Nephron (organoid): Measurements from ENCODE around the gene LRCH2.
A peak's percentile ranks its signal among the peaks of the same experiment; 100 is the strongest.

Experiments used
- H3K27ac Mint-ChIP-seq, 3 experiments: 2 replicates each; pipeline ENCODE4 v1.8.0; 2020; ENCODE audit warnings: mixed read lengths in 3 of 3, mild to moderate bottlenecking in 2 of 3, moderate library complexity in 1 of 3
- H3K27me3 Mint-ChIP-seq: 2 replicates; pipeline ENCODE4 v1.8.0; 2021; ENCODE audit warnings: low read depth, mild to moderate bottlenecking, moderate library complexity, mixed read lengths
- H3K36me3 Mint-ChIP-seq: 2 replicates; pipeline ENCODE4 v1.8.0; 2020; ENCODE audit warnings: low read depth, mixed read lengths
- H3K4me1 Mint-ChIP-seq: 2 replicates; pipeline ENCODE4 v1.8.0; 2020; ENCODE audit warnings: mixed read lengths
- H3K4me3 Mint-ChIP-seq, 3 experiments: 2 replicates each; pipeline ENCODE4 v1.8.0; 2020; ENCODE audit warnings: mild to moderate bottlenecking in 3 of 3, mixed read lengths in 3 of 3, moderate library complexity in 2 of 3
- H3K9me3 Mint-ChIP-seq: 2 replicates; pipeline ENCODE4 v1.8.0; 2020; ENCODE audit warnings: mixed read lengths
- TF ChIP-seq, protein P1 (sequence below), 3 experiments: fragments of 200-600 bp; sonication (generic); IDR thresholded peaks; one replicate each; pipeline ENCODE4 v1.5.0; 2021; ENCODE audit warnings: antibody characterized with exemption in 3 of 3; ENCODE audit not compliant: unreplicated experiment in 3 of 3

Gene LRCH2

DNA sequence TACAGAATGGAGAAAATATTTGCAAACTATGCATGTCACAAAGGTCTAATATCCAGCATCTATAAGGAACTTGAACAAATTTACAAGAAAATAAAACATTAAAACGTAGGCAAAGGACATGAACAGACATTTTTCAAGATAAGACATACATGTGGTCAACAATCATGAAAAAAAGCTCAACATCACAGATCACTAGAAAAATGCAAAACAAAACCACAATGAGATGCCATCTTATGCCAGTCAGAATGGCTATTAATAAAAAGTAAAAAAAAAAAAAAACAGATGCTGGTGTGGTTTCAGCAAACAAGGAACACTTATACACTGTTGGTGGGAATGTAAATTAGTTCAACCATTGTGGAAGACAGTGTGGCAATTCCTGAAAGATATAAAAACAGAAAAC, 140.7 kb downstream of the LRCH2 start:
- TF ChIP-seq, protein P1, sequence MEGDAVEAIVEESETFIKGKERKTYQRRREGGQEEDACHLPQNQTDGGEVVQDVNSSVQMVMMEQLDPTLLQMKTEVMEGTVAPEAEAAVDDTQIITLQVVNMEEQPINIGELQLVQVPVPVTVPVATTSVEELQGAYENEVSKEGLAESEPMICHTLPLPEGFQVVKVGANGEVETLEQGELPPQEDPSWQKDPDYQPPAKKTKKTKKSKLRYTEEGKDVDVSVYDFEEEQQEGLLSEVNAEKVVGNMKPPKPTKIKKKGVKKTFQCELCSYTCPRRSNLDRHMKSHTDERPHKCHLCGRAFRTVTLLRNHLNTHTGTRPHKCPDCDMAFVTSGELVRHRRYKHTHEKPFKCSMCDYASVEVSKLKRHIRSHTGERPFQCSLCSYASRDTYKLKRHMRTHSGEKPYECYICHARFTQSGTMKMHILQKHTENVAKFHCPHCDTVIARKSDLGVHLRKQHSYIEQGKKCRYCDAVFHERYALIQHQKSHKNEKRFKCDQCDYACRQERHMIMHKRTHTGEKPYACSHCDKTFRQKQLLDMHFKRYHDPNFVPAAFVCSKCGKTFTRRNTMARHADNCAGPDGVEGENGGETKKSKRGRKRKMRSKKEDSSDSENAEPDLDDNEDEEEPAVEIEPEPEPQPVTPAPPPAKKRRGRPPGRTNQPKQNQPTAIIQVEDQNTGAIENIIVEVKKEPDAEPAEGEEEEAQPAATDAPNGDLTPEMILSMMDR (IDR thresholded peaks at IDR 0.05; ENCODE audit: unreplicated experiment in 3 of 3) = no peak
- peaks cover 42% of the 10 kb centered on the region for H3K9me3 Mint-ChIP-seq
- H3K36me3 Mint-ChIP-seq = peaks cover 90% of the 10 kb centered on the region
- H3K4me3 Mint-ChIP-seq = no peak overlapping the region
- H3K27me3 Mint-ChIP-seq = no peaks in the 10 kb centered on the region
- no peak overlapping the region for H3K27ac Mint-ChIP-seq
- no peaks in the 10 kb centered on the region for H3K4me1 Mint-ChIP-seq

DNA sequence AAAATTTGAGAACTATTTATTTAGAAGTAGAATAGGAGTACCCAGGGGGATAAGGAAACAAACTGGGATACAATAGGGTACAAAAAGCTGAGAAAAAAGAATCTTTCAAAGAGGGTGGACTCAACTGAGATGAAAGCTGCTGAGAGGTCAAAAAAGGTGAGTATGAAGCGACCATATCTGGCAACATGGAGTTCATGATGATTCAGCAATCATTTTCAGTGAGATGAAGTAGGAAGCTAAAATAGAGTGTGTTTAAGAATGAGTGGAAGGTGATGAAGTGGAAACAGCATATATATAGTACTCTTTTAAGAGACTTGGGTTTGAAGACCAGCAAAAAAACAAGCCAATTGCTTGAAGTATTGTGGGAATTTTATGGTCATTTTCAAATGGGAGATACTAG, 144.5 kb downstream of the LRCH2 start:
- Mint-ChIP-seq H3K36me3 (peaks cover 69% of the 10 kb centered on the region), H3K9me3 (peaks cover 41% of the 10 kb centered on the region), H3K27me3 (no peaks in the 10 kb centered on the region), H3K4me3 (no peak overlapping the region), H3K4me1 (no peaks in the 10 kb centered on the region), H3K27ac (no peak overlapping the region)
- TF ChIP-seq, protein P1 (IDR thresholded peaks at IDR 0.05; ENCODE audit: unreplicated experiment in 3 of 3) = no peak

DNA sequence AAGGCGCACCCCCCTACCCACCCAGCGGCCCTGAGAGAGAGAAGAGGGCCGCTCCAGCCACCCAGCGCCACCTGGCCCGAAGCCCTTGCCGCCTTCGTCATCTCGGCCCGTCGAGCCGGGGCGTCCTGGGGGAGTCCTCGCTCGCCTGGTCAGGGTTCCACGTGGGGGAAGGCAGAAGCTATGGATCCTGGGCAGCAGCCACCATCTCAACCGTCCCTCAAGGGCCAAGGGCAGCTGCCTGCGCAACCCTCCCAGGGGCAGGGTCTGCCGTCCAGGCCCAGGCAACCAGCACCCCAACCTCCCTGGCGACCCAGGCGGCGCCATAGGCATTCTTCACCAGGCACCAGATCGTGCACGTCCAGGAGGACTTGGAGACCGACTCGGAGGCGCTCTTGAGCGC, 165.0 kb downstream of the LRCH2 start:
- Mint-ChIP-seq H3K36me3 (no peaks in the 10 kb centered on the region), H3K9me3 (peaks cover 1% of the 10 kb centered on the region), H3K4me3 (no peak overlapping the region), H3K4me1 (peaks cover 26% of the 10 kb centered on the region), H3K27ac (peak overlapping the region in 1 of 3 experiments; percentile 96), H3K27me3 (no peaks in the 10 kb centered on the region)
- TF ChIP-seq, protein P1 (IDR thresholded peaks at IDR 0.05; ENCODE audit: unreplicated experiment in 3 of 3) = no peak

DNA sequence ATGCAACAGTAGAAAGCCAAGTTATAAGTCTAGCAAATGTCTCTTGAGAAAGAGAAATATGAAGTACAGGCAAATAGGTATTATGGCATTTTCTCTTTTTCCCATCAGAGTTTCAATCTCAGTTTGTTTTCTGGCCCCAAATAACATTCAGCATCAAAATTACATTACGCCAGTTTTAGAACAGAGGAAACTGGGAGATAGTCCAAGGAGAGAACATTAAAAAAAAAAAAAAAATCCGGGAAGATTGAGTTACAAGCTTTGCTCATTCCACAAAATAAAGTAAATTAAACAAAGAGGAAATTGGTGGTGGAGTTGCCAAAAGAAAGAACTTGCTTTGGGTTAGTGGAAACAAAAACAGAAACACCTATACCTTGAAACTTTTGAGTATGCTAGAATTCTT, 166.1 kb downstream of the LRCH2 start:
- Mint-ChIP-seq H3K4me1 (peaks cover 26% of the 10 kb centered on the region), H3K27me3 (no peaks in the 10 kb centered on the region), H3K4me3 (peak overlapping the region in 2 of 3 experiments; percentile 16 to 17)

DNA sequence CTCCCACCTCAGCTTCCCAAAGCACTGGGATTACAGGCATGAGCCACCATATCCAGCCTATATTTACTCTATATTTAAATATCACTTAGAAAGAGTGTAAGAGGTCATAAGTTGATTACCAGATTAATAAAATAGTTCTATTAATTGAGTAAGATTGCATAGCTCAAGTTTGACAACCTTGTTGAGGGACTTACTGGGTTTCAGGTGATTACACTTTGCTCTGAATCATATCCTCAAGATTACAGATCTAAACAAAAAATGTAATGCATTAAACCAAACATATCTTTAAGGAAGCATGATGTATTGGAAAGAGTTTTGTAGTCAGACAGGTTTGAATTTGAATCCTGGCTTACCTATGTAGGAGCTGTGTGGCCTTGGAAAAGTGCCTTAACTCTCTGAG, 168.6 kb downstream of the LRCH2 start:
- Mint-ChIP-seq H3K36me3 (no peaks in the 10 kb centered on the region), H3K27me3 (no peaks in the 10 kb centered on the region), H3K9me3 (peaks cover 12% of the 10 kb centered on the region), H3K27ac (no peak overlapping the region), H3K4me1 (peaks cover 23% of the 10 kb centered on the region), H3K4me3 (no peak overlapping the region)
- TF ChIP-seq, protein P1 (IDR thresholded peaks at IDR 0.05; ENCODE audit: unreplicated experiment in 3 of 3) = no peak

More for the DNA sequence above, 166.1 kb downstream of the LRCH2 start:
- Mint-ChIP-seq H3K9me3 (peaks cover 6% of the 10 kb centered on the region), H3K27ac (peak overlapping the region; percentile 64 to 96 (median 94)), H3K36me3 (no peaks in the 10 kb centered on the region)
- TF ChIP-seq, protein P1 (IDR thresholded peaks at IDR 0.05; ENCODE audit: unreplicated experiment in 3 of 3) = no peak
